Measurements from ENCODE around the gene MYB. TPM values are rescaled to one million over a fixed set of nuclear protein-coding genes. Genes with fewer than 3 reads are reported as not detected.

The MYB gene
- total and polyA plus RNA-seq, 2 of the 8 experiments (the other 6 are each of a cell fraction or from before 2014, with no cell fraction given), result 4.0 to 7.6 TPM

- TF ChIP-seq SP2 (IDR thresholded peaks at IDR 0.05; ENCODE audit: low read length) (no peak), POU5F1 (IDR thresholded peaks at IDR 0.05; ENCODE audit: low read depth, low read length) (no peak), SIX5 (IDR thresholded peaks at IDR 0.05; ENCODE audit: low read depth, low read length) (no peak), SUZ12 (IDR thresholded peaks at IDR 0.05; ENCODE audit: low read length) (no peak), CEBPB (IDR thresholded peaks at IDR 0.05; ENCODE audit: low read depth, low read length) (no peak)
Observed at GRCh38 chr6:135228486-135228885, 47.4 kb downstream of the MYB start (continued).

All from H1 (cell line).